Activated naive CD8-positive, alpha-beta T cell treated with anti-CD3 and anti-CD28 coated beads for 36 hours (primary cell): ENCODE results near the gene SMCR8. TPM values are rescaled to one million over a fixed set of nuclear protein-coding genes. Genes with fewer than 3 reads are reported as not detected.
"Not testable (repeated sequence)": the region's sequence is repeated elsewhere in the genome, so short reads cannot be mapped to it uniquely, and the experiment has no call there.

Experiments
- DNase-seq: peaks from one replicate; pipeline ENCODE4 v3.0.0; 2021
- H3K27ac Mint-ChIP-seq: one replicate; pipeline ENCODE4 v1.8.0; 2022; ENCODE audit warnings: mild to moderate bottlenecking, moderate library complexity, mixed read lengths
- H3K27me3 Mint-ChIP-seq: one replicate; pipeline ENCODE4 v1.8.0; 2022; ENCODE audit warnings: mild to moderate bottlenecking, mixed read lengths
- H3K36me3 Mint-ChIP-seq: one replicate; pipeline ENCODE4 v1.8.0; 2021; ENCODE audit warnings: mild to moderate bottlenecking, mixed read lengths
- H3K4me1 Mint-ChIP-seq: one replicate; pipeline ENCODE4 v1.8.0; 2021; ENCODE audit warnings: mixed read lengths
- H3K4me3 Mint-ChIP-seq: one replicate; pipeline ENCODE4 v1.8.0; 2022; ENCODE audit warnings: mild to moderate bottlenecking, moderate library complexity, mixed read lengths
- H3K9me3 Mint-ChIP-seq: one replicate; pipeline ENCODE4 v1.8.0; 2022; ENCODE audit warnings: mixed read lengths
- total RNA-seq, 2 experiments: library from RNA; stranded (reverse); gene quantifications; one replicate each; pipeline ENCODE4 v1.2.3, GENCODE V29; 2021

SMCR8 gene, protein sequence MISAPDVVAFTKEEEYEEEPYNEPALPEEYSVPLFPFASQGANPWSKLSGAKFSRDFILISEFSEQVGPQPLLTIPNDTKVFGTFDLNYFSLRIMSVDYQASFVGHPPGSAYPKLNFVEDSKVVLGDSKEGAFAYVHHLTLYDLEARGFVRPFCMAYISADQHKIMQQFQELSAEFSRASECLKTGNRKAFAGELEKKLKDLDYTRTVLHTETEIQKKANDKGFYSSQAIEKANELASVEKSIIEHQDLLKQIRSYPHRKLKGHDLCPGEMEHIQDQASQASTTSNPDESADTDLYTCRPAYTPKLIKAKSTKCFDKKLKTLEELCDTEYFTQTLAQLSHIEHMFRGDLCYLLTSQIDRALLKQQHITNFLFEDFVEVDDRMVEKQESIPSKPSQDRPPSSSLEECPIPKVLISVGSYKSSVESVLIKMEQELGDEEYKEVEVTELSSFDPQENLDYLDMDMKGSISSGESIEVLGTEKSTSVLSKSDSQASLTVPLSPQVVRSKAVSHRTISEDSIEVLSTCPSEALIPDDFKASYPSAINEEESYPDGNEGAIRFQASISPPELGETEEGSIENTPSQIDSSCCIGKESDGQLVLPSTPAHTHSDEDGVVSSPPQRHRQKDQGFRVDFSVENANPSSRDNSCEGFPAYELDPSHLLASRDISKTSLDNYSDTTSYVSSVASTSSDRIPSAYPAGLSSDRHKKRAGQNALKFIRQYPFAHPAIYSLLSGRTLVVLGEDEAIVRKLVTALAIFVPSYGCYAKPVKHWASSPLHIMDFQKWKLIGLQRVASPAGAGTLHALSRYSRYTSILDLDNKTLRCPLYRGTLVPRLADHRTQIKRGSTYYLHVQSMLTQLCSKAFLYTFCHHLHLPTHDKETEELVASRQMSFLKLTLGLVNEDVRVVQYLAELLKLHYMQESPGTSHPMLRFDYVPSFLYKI
- total RNA-seq: 10 to 100 TPM; 19.4 TPM

GRCh38 chr17:18314731-18315561 lies at the start of gene SMCR8, which contains the start of gene TOP3A:
Gene SMCR8, plus strand, starts transcription at chr17:18315293. Its CDS starts 497 bp downstream, at chr17:18315790.
Gene TOP3A, minus strand, starts transcription at chr17:18314994. Its CDS starts 216 bp downstream, at chr17:18314778.
- peak; percentile 97 for DNase-seq
- Mint-ChIP-seq H3K27ac (peak within 1 kb of the TSS; percentile 98), H3K9me3 (no peaks in the 10 kb centered on the region), H3K36me3 (peaks cover 57% of the 10 kb centered on the region), H3K4me3 (peak within 1 kb of the TSS; percentile 92), H3K4me1 (peaks cover 68% of the 10 kb centered on the region), H3K27me3 (no peaks in the 10 kb centered on the region)

GRCh38 chr17:18267366-18267765 lies 47.7 kb upstream of the SMCR8 start:
- Mint-ChIP-seq H3K27ac (no peak overlapping the region), H3K27me3 (no peaks in the 10 kb centered on the region), H3K4me3 (no peak overlapping the region), H3K9me3 (no peaks in the 10 kb centered on the region), H3K36me3 (no peaks in the 10 kb centered on the region), H3K4me1 (peaks cover 16% of the 10 kb centered on the region)
- DNase-seq: no peak

- H3K4me1 Mint-ChIP-seq: peaks cover 13% of the 10 kb centered on the region
- H3K4me3 Mint-ChIP-seq: no peak overlapping the region
- DNase-seq: no peak
- no peaks in the 10 kb centered on the region for H3K9me3 Mint-ChIP-seq
- H3K36me3 Mint-ChIP-seq: no peaks in the 10 kb centered on the region
- peak overlapping the region; percentile 20 for H3K27ac Mint-ChIP-seq
- no peaks in the 10 kb centered on the region for H3K27me3 Mint-ChIP-seq
Observed at GRCh38 chr17:18267927-18268711, 47.0 kb upstream of the SMCR8 start.

- H3K4me1 Mint-ChIP-seq: peaks cover 13% of the 10 kb centered on the region
- no peak overlapping the region for H3K4me3 Mint-ChIP-seq
- H3K9me3 Mint-ChIP-seq: no peaks in the 10 kb centered on the region
- H3K27me3 Mint-ChIP-seq: no peaks in the 10 kb centered on the region
- DNase-seq: no peak
- H3K27ac Mint-ChIP-seq: no peak overlapping the region
- H3K36me3 Mint-ChIP-seq: no peaks in the 10 kb centered on the region
Observed at GRCh38 chr17:18270046-18270931, 44.8 kb upstream of the SMCR8 start.

DNA sequence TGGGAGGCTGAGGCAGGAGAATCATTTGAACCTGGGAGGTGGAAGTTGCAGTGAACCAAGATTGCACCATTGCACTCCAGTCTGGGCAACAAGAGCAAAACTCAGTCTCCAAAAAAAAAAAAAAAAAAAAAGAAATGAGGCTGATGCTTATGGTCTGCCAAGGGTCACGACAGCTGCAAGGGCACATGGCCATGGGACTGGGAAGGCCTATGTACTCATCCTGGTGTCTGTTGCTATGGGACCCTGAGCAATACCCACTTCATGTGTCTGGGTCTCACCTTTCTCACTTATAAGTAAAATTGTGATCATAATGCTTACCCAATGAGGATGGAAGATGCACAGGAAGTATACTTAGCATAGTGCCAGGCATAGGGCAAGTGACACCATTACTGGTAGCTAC lies 38.0 kb upstream of the SMCR8 start:
- Mint-ChIP-seq H3K27ac (peak overlapping the region; percentile 48), H3K27me3 (no peaks in the 10 kb centered on the region)
- no peak for DNase-seq

DNA sequence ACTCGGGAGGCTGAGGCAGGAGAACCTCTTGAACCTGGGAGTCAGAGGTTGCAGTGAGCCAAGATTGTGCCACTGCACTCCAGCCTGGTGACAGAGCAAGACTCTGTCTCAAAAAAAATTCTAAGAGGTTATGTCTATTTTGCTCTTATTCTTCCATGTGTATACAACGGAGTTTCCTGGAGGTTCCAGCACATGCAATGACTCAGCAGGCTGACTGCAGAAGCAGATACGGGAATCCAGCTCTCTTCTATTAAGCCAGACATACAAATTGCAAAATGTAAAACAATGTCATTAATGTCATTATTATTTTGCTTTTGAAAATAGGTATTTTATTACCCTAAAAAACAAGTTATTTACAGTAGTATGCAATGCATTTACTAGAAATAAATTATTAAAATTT lies 36.2 kb upstream of the SMCR8 start:
- no peak for DNase-seq
- H3K27me3 Mint-ChIP-seq: no peaks in the 10 kb centered on the region
- no peaks in the 10 kb centered on the region for H3K9me3 Mint-ChIP-seq
- H3K4me3 Mint-ChIP-seq: no peak overlapping the region
- H3K27ac Mint-ChIP-seq: no peak overlapping the region
- H3K36me3 Mint-ChIP-seq: peaks cover 6% of the 10 kb centered on the region
- H3K4me1 Mint-ChIP-seq: no peaks in the 10 kb centered on the region

More for the DNA sequence above, 38.0 kb upstream of the SMCR8 start:
- no peaks in the 10 kb centered on the region for H3K4me1 Mint-ChIP-seq
- H3K9me3 Mint-ChIP-seq: no peaks in the 10 kb centered on the region
- no peak overlapping the region for H3K4me3 Mint-ChIP-seq
- no peaks in the 10 kb centered on the region for H3K36me3 Mint-ChIP-seq

DNA sequence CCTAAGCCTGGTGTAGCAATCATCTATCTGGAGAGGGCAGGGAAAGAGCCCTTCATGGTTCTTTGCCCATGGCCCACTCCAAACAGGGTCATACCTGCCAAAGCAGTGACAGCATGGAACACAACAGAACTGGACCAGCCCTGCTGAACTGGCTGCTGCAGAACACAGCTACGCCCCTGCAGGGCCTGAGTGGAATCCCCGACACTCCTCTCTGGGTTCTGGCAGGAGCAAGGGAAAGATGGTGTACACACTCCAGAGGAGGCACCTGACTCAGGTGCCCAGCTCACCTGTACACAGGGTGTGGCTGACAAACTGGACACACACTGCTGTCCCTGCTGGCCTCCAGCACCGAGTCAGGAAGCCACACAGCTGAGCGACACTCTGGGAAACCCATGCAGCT lies 34.8 kb upstream of the SMCR8 start:
- H3K36me3 Mint-ChIP-seq: peaks cover 11% of the 10 kb centered on the region
- no peaks in the 10 kb centered on the region for H3K9me3 Mint-ChIP-seq
- no peak overlapping the region for H3K4me3 Mint-ChIP-seq
- H3K4me1 Mint-ChIP-seq: no peaks in the 10 kb centered on the region
- no peaks in the 10 kb centered on the region for H3K27me3 Mint-ChIP-seq
- H3K27ac Mint-ChIP-seq: no peak overlapping the region
- DNase-seq: no peak

DNA sequence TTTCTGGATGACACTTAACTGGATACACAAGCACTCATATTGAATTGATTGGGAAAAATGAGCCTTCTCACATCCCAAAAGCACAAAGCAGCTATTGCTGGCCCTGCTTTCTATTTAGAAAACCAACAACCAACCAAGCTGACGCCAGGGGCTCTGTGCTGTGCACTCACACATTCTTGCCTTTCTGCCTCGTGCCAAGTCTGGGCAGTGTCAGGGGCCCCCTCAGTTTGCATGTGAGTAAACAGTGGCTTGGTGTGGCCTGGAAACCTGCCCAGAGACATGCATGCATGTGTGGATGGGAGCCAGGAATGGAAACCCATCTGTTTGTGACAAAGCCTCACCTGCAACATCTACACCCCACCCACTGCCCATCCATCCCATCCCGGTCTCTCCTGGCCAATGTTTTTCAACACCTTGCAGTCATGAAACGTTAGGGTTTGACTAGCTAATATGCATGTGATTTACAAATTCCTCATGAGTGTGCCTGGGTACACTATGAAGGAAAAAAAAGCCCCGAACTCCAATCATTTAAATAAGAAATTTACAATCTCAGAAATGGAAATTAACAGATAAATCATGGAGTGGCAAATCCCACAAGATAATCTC lies 34.2 kb upstream of the SMCR8 start:
- Mint-ChIP-seq H3K27me3 (no peaks in the 10 kb centered on the region), H3K27ac (no peak overlapping the region), H3K36me3 (peaks cover 16% of the 10 kb centered on the region), H3K9me3 (no peaks in the 10 kb centered on the region), H3K4me1 (no peaks in the 10 kb centered on the region), H3K4me3 (no peak overlapping the region)
- DNase-seq: no peak

DNA sequence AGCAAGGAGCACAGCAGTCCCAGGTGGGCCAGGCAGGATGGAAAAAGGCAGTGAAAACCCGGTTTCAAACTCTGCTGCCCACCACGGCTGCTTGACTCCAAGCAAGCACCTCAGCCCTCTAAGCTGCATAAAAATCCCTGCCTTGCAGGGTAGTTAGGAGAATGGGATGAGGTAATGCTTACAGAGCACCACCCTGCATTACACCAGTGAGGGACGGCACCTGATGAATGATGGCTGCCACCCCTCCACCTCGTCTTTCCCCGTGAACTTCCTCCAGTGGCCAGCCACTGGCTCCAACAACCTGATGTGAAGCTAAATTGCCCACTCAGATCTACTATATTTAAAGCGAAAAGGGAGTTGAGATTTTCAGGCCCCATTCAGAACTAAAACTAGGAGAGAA lies 33.3 kb upstream of the SMCR8 start:
- no peak for DNase-seq
- no peak overlapping the region for H3K27ac Mint-ChIP-seq
- no peaks in the 10 kb centered on the region for H3K27me3 Mint-ChIP-seq
- H3K9me3 Mint-ChIP-seq: no peaks in the 10 kb centered on the region
- no peaks in the 10 kb centered on the region for H3K4me1 Mint-ChIP-seq
- H3K4me3 Mint-ChIP-seq: no peak overlapping the region
- peaks cover 18% of the 10 kb centered on the region for H3K36me3 Mint-ChIP-seq

DNA sequence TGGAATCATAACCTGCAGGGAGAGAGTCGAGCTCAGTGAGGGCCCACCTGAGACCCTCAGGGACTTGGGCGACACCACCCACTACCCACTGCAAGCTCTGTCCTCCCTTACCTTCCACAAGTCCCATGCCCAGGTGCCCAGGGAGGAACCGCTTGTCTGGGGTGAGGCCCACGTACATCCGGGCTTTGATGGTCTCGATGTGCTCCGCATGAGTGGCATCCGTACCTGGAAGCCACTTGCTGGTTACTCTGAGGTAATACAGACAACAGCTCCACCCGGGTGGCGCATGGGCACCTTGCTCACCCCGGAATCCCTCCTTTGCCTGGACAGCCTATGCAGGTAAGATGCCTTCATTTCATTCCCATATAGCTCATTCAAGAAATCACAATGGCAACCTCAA lies 29.8 kb upstream of the SMCR8 start:
- Mint-ChIP-seq H3K9me3 (no peaks in the 10 kb centered on the region), H3K27me3 (no peaks in the 10 kb centered on the region), H3K36me3 (peaks cover 31% of the 10 kb centered on the region), H3K4me3 (no peak overlapping the region), H3K27ac (no peak overlapping the region), H3K4me1 (no peaks in the 10 kb centered on the region)
- no peak for DNase-seq

GRCh38 chr17:18291718-18292540 lies 23.2 kb upstream of the SMCR8 start:
- Mint-ChIP-seq H3K4me1 (no peaks in the 10 kb centered on the region), H3K4me3 (no peak overlapping the region), H3K9me3 (no peaks in the 10 kb centered on the region), H3K36me3 (peaks cover 41% of the 10 kb centered on the region), H3K27me3 (no peaks in the 10 kb centered on the region), H3K27ac (no peak overlapping the region)
- no peak for DNase-seq

DNA sequence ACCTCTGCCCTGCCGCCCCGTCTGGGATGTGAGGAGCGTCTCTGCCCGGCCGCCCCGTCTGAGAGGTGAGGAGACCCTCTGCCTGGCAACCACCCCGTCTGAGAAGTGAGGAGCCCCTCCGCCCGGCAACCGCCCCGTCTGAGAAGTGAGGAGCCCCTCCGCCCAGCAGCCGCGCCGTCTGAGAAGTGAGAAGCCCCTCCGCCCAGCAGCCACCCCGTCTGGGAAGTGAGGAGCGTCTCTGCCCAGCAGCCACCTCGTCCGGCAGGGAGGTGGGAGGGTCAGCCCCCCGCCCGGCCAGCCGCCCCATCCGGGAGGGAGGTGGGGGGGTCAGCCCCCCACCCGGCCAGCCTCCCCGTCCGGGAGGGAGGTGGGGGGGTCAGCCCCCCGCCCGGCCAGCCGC lies 17.0 kb upstream of the SMCR8 start:
- peaks cover 32% of the 10 kb centered on the region for H3K36me3 Mint-ChIP-seq
- not testable (repeated sequence) for H3K4me1 Mint-ChIP-seq, H3K27ac Mint-ChIP-seq, H3K4me3 Mint-ChIP-seq, DNase-seq, H3K9me3 Mint-ChIP-seq, H3K27me3 Mint-ChIP-seq
